ENCODE data around the gene CAB39. TPM values are rescaled to one million over a fixed set of nuclear protein-coding genes. Genes with fewer than 3 reads are reported as not detected.

CAB39 gene
- total and polyA plus RNA-seq, 2 donors (not counting 1 experiment from before 2014, with no cell fraction given): 21.7 to 75.7 TPM

- Mint-ChIP-seq H3K27ac (no peak overlapping the region), H3K4me1 (peaks cover 48% of the 10 kb centered on the region), H3K27me3 (no peaks in the 10 kb centered on the region), H3K9me3 (ENCODE audit: insufficient read depth) (no peaks in the 10 kb centered on the region), H3K4me3 (no peak overlapping the region)
- H3K79me2 ChIP-seq (ENCODE audit: control insufficient read depth, insufficient read depth, low read length): peaks cover 94% of the 10 kb centered on the region
- H4K20me1 ChIP-seq (ENCODE audit: control insufficient read depth, insufficient read depth, low read length, poor library complexity, severe bottlenecking): peaks cover 87% of the 10 kb centered on the region
- CTCF ChIA-PET: interaction anchor here (1.2 kb wide), 1 partner anchor 13 kb away, joined by 3 read pairs; no protein-coding TSS in a partner anchor
- no peaks in the 10 kb centered on the region for H3K9me3 ChIP-seq (ENCODE audit: control extremely low read depth in 1 of 3, control insufficient read depth in 2 of 3, insufficient read depth in 1 of 3, low read length in 2 of 3)
- no peak overlapping the region for H3K9ac ChIP-seq (ENCODE audit: low read length)
- no peak overlapping the region for H3K4me2 ChIP-seq (replicated peaks; ENCODE audit: low read depth, low read length, poor library complexity, severe bottlenecking)
- no peak overlapping the region for H2AFZ ChIP-seq (ENCODE audit: insufficient read depth, low read depth, low read length, poor library complexity, severe bottlenecking)
- ATAC-seq (ENCODE audit: low read depth) (no peak), DNase-seq (no peak)
- no CpG with 5 or more reads among the region's 3 CpGs for WGBS (ENCODE audit: insufficient coverage)
- intact Hi-C loops (cut with micrococcal nuclease): no loop called here
- peaks cover 3 to 9% of the 10 kb centered on the region in 2 experiments for H3K36me3 ChIP-seq (replicated peaks in 1 of 2; ENCODE audit: control extremely low read depth in 1 of 2, control insufficient read depth in 1 of 2, extremely low read depth in 1 of 2, insufficient read depth in 2 of 2, low read length in 1 of 2)
- H3K4me1 ChIP-seq (ENCODE audit: control insufficient read depth in 2 of 2, insufficient read depth in 2 of 2, low read length in 2 of 2): no peaks in the 10 kb centered on the region
- H3K27me3 ChIP-seq (replicated peaks in 1 of 4; ENCODE audit: control extremely low read depth in 1 of 4, control insufficient read depth in 3 of 4, insufficient read depth in 4 of 4, low read length in 3 of 4): no peaks in the 10 kb centered on the region
- POLR2A ChIA-PET: no interaction called here
- H3K27ac ChIP-seq (ENCODE audit: low read length in 2 of 2): no peak overlapping the region
- TF ChIP-seq CTCF (IDR thresholded peaks at IDR 0.05) (no peak), EZH2 (IDR thresholded peaks at IDR 0.05; ENCODE audit: borderline replicate concordance, insufficient read depth, low read depth, low read length, poor library complexity, severe bottlenecking) (no peak)
- no peak overlapping the region for H3K4me3 ChIP-seq (ENCODE audit: control extremely low read depth in 1 of 5, extremely low read depth in 1 of 5, insufficient read depth in 1 of 5, low read depth in 2 of 5, low read length in 4 of 5)
Observed at GRCh38 chr2:230751062-230751461, 38.4 kb downstream of the CAB39 start.

- Histone ChIP-seq H2AFZ (ENCODE audit: insufficient read depth, low read depth, low read length, poor library complexity, severe bottlenecking) (no peak overlapping the region), H3K79me2 (ENCODE audit: control insufficient read depth, insufficient read depth, low read length) (peaks cover 85% of the 10 kb centered on the region), H3K9me3 (ENCODE audit: control extremely low read depth in 1 of 3, control insufficient read depth in 2 of 3, insufficient read depth in 1 of 3, low read length in 2 of 3) (no peaks in the 10 kb centered on the region), H3K4me2 (replicated peaks; ENCODE audit: low read depth, low read length, poor library complexity, severe bottlenecking) (no peak overlapping the region), H3K4me3 (ENCODE audit: control extremely low read depth in 1 of 5, extremely low read depth in 1 of 5, insufficient read depth in 1 of 5, low read depth in 2 of 5, low read length in 4 of 5) (no peak overlapping the region), H3K9ac (ENCODE audit: low read length) (no peak overlapping the region), H3K27me3 (replicated peaks in 1 of 4; ENCODE audit: control extremely low read depth in 1 of 4, control insufficient read depth in 3 of 4, insufficient read depth in 4 of 4, low read length in 3 of 4) (no peaks in the 10 kb centered on the region), H3K4me1 (ENCODE audit: control insufficient read depth in 2 of 2, insufficient read depth in 2 of 2, low read length in 2 of 2) (peaks cover 0 to 5% of the 10 kb centered on the region in 2 donors), H3K27ac (ENCODE audit: low read length in 2 of 2) (no peak overlapping the region), H3K36me3 (replicated peaks in 1 of 2; ENCODE audit: control extremely low read depth in 1 of 2, control insufficient read depth in 1 of 2, extremely low read depth in 1 of 2, insufficient read depth in 2 of 2, low read length in 1 of 2) (no peaks in the 10 kb centered on the region), H4K20me1 (ENCODE audit: control insufficient read depth, insufficient read depth, low read length, poor library complexity, severe bottlenecking) (peaks cover 83% of the 10 kb centered on the region)
- no peak overlapping the region for H3K27ac Mint-ChIP-seq
- WGBS (ENCODE audit: insufficient coverage): 75% methylated on average over 4 of the region's 4 CpGs
- POLR2A ChIA-PET: no interaction called here
- peaks cover 59% of the 10 kb centered on the region for H3K4me1 Mint-ChIP-seq
- H3K9me3 Mint-ChIP-seq (ENCODE audit: insufficient read depth): no peaks in the 10 kb centered on the region
- H3K4me3 Mint-ChIP-seq: no peak overlapping the region
- ATAC-seq (ENCODE audit: low read depth) (no peak), DNase-seq (no peak)
- TF ChIP-seq CTCF (IDR thresholded peaks at IDR 0.05) (no peak), EZH2 (IDR thresholded peaks at IDR 0.05; ENCODE audit: borderline replicate concordance, insufficient read depth, low read depth, low read length, poor library complexity, severe bottlenecking) (no peak)
- CTCF ChIA-PET: no interaction called here
- H3K27me3 Mint-ChIP-seq: no peaks in the 10 kb centered on the region
- intact Hi-C loops (cut with micrococcal nuclease): no loop called here
Observed at GRCh38 chr2:230754200-230754599, 41.6 kb downstream of the CAB39 start.

Data from B cell (primary cell).